HG03045 (cell line): ENCODE data around the gene BEAN1.
A peak's percentile ranks its signal among the peaks of the same experiment; 100 is the strongest.
"Not testable (repeated sequence)": the region's sequence is repeated elsewhere in the genome, so short reads cannot be mapped to it uniquely, and the experiment has no call there.

Experiments
- ATAC-seq: cut with Tn5 transposase; IDR thresholded peaks from one replicate; pipeline ENCODE4 v1.9.1; 2021; ENCODE audit warnings: mild to moderate bottlenecking, moderate library complexity; ENCODE audit not compliant: unreplicated experiment

The BEAN1 gene

DNA sequence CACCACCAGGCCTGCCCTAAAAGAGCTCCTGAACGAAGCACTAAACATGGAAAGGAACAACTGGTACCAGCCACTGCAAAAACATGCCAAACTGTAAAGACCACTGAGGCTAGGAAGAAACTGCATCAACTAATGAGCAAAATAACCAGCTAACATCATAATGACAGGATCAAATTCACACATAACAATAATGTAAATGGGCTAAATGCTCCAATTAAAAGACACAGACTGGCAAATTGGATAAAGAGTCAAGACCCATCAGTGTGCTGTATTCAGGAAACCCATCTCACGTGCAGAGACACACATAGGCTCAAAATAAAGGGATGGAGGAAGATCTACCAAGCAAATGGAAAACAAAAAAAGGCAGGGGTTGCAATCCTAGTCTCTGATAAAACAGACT lies 70.8 kb downstream of the BEAN1 start:
- ATAC-seq: not testable (repeated sequence)

DNA sequence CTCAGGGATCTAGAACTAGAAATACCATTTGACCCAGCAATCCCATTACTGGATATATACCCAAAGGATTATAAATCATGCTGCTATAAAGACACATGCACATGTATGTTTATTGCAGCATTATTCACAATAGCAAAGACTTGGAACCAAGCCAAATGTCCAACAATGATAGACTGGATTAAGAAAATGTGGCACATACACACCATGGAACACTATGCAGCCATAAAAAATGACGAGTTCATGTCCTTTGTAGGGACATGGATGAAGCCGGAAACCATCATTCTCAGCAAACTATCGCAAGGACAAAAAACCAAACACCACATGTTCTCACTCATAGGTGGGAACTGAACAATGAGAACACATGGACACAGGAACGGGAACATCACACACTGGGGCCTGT lies 74.5 kb downstream of the BEAN1 start:
- not testable (repeated sequence) for ATAC-seq

DNA sequence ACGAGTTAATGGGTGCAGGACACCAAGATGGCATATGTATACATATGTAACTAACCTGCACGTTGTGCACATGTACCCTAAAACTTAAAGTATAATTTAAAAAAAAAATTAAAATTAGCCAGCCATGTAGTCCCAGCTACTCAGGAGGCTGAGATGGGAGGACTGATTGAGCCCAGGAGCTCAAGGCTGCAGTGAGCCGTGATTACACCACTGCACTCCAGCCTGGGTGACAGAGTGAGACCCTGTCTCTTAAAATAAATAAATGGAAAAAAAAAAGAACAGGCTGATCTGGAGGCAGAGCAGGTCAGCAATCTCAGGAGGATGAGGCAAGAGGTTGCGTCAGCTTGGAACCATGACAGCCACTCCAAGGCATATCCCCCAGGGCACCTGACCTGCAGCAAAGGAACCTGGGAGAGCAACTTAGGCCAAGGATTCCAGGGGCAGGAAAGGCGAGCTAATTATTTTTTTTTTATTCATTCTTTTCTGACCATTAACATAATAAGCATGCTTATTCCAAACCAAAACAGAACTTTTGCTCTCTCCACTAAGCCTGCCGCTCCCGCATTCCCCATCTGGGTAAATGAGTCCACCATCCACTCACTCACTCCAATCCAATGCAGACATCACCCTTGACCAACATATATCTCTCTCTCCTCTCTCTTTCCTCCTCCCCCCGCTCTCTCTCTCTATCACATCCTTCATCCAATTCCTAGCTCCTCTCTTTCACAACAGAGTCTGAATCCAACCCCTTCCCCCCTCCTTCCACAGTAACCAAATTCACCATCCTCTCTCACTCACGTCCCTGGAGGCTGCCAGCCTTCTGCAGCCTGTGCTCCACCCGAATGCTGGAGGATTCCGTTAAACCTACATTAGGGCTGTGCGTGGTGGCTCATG lies 75.2 kb downstream of the BEAN1 start:
- ATAC-seq: no peak

DNA sequence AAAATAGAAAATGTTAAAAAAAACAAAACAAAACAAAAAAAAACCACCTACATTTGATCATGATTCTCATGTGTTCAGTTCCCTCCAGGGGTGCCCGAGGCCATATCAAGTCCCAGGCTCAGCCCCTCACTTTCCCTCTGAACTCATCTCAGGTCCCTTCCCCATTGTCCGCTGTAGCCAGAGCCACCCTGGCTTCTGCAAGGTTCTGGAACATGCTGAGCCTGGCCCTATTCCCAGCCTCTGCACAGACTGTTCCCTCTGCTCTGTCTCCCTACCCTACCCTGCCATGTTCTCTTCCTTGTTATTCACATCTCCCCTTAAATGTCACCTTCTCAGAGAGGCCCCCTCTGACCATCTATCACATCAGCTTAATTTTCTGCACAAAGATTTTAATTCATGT lies 75.9 kb downstream of the BEAN1 start:
- ATAC-seq: no peak

DNA sequence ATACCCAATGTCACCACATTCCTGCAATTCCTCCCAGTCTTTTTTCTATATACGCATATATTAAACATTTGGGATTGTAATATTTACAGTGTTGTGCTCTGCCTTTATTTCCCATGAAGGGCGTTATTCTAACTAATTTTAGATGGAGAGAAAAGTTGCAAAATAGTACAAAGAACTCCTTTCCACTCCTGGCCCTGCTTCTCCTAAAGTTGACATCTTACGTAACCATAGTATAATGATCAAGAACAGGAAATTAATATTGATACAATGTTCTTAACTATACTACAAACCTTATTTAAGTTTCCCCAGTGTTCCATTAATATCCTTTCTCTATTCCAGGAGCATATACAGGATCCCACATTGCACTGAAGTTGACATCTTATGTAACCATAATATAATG lies 76.5 kb downstream of the BEAN1 start:
- ATAC-seq: no peak

DNA sequence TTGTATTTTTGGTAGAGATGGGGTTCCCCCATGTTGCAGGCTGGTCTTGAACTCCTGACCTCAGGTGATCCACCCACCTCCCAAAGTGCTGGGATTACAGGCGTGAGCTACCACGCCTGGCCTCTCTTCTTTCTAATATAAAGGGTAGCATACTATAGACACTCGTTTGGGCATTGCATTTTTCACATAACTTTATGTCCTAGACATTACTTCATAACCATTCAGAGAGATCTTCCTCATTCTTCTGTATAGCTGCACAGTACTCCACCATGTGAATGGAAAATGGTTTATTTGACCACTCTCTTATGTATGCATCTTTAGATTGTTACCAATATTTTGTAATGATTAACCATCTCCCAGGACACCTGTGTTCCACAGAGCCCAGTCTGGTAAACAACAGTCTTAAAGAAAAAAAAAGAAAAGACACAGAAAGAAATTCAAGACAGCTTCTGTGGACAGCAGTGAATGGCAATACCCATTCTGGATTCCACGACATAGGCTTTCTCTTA lies 80.7 kb downstream of the BEAN1 start:
- no peak for ATAC-seq

DNA sequence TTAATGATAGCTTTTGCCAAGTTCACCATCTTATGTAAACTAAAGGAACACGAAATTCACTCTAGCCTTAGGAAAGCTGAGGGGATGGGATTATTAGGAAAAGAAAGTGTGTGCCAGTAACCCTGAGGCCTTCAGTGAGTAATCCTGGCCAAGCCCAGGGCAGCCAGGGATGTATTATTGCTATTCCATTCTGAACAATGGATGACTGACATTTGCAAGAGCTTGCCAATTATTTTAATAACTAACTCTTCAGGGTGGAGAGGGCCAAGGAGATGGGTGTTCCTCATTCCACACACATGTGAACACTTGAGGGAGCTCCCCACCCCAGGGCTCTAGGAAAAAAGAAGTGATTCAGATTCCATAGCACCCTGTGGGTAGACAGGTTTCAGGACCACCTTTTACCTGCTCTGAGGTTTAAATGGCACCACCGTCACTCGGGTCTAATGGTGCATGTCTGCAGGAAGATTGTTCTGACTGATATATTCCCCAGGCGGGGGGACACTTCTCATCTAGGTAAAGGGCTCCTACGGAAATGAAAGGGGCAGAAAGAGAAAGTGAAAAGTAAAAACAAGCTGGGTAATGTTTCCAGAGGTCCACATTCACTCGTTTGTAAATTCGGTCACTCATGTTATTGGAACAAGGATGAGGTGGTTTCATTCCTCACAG lies 81.3 kb downstream of the BEAN1 start:
- no peak for ATAC-seq

DNA sequence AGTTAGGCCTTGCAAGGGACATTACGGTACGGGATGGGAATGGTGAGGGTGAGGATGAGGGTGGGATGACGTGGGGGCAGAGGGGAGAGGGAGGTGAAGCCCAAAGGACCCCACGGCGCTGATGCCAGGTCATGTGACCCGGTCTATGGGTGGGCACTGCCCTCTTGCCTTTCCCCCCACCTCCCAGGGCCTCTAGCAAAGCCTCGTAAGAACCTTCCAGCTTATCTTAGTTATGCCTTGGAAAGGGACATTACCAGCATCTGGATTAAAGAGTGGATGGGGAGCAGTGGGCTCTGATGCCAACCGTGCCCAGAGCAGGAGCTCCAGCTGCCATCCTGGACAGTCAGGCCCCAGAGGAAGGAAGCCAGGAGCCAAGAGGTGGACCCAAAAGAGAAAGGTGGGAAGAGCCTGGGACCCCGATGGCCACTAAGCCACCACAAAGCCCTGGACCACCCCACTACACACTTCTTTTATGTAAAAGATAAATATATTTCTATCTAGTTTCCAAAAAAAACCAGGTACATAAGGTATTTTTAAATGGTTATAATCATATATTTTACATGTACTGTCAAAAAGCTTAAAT lies 81.9 kb downstream of the BEAN1 start:
- no peak for ATAC-seq

DNA sequence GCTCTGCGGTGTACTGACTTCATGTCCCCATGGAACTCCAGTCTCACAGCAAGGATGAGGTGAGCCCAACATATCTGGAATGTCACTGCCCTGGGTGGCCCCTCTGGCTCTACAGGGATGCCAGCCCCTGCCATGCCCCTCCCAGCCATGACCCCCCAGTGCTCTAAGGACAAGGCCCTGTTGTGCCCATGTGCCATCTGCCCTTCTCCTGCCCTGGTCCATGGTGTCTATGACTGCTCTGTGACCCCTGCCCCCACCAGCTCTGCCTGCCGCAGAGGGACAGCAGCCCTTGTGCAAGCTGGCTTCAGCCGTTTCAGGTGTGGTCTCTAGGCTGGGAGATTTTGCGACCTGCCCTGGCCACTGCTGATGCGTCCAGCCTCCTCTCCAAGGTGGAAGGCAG lies 82.5 kb downstream of the BEAN1 start:
- ATAC-seq: no peak

DNA sequence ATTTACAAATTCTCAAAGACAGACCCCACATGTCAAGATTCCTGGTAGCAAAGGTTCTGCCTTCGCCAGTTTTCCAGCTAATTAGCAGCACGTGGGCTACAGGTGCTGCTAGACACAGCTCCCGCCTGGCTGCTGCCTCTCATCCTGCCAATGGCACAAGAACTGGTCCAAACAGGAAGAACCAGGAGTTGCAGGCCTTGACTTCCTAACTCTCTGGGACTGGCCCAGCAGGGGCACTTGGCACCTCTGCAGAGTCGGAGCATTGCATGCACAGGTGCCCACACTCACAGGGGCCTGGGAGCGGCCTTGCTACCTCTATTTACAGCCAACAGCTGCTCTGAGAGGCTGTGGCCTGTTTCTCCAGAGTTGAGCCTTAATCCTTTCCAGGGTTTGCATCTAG lies 83.2 kb downstream of the BEAN1 start:
- no peak for ATAC-seq

DNA sequence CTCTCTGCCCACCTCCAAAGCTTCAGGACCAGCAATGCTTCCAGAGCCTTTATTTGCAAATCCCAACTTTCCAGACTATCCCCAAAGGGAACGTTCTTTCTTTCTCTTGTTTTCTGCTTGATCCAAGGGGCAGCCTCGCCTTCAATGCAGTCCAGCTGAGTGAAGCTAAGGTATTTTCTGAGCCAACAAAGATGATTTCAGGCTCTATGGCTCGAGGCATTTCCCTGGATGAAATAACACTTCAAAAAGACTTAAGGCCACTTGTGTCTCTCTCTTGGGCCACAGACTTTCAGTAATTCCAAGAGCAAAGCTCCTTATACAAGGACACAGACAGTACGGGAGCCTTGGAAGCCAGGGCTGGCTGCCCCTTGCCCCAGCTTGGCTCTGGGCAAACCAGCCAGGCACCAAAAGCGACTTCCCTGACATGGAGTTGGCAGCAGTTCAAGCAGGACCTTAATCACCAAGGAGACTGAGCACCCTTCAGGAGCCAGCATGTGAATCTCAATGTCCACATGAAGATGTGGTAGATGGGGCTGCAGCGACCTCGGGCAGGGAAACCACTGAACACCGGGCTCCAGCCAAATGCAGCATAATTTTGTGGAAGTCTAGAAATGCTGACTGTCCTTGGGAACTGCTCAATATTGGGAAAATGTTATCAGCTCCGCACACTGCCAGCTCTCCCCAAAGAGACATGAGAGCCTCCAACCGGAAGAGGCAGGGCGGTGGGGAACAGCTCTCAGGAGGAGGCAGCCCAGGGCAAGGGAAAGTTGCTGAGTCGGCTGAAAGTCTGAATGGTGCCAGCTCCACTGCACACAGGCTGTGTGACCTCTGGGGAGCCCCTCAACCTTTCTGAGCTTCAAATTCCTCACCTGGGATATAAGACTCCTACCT lies 83.9 kb downstream of the BEAN1 start:
- no peak for ATAC-seq

DNA sequence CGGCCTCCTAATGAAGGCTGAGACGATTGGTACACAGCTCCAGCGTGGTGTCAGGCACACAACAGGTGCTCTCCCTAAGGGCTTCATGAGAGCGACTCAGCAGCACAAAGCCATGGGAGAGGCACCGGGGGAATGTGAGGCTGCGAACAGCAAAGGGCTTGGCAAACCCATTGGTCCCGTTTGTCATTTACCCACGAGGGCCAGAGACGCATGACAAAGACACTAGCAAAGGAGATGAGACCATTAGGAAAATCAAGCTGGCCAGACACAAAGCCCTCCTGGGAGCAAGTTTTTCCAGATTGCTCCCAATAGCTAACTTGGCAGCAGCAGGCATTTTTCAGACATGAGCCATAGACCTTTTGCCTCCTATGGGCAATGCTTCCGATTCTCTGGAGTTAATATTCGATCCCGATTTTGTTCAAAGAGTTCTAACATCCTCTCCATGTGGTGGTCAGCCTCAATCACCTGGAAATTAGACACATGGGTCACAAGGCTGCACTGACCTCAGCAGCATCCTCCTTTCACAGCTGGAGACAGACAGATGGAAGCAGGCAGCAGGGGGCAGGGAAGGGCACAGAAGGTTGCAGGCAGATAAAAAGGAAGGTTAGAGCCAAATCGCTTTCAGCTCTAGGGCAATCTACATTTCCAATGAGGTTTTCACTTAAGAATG lies 84.6 kb downstream of the BEAN1 start:
- no peak for ATAC-seq

DNA sequence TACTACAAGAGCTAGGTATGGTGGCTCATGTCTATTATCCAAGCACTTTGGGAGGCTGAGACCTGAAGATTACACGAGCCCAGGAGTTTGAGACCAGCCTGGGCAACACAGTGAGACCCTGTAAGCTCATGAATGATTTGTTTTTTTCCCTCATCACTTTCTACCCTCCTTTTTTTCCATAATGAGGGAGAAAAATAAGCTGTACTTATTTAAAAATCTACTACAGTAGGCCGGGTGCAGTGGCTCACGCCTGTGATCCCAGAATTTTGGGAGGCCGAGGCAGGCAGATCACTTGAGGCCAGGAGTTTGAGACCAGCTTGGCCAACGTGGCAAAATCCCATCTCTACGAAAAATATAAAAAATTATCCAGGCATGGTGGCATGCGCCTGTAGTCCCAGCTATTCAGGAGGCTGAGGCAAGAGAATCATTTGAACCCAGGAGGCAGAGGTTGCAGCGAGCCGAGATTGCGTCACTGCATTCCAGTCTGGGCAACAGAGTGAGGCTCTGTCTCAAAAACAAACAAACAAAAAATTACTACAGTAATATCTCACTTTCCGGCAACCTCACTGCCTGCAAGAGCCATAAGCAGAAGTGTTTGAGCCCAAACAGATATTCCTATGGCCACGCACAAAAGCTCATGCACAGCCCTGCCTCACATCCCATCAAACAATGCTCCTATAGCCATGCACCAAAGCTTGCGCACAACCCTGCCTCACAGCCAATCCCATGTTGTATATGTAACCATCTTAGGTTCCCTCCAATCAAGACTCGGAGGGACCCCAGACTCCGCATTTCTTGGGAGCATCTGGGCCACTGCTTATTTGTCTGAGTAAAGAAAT lies 85.4 kb downstream of the BEAN1 start:
- no peak for ATAC-seq

DNA sequence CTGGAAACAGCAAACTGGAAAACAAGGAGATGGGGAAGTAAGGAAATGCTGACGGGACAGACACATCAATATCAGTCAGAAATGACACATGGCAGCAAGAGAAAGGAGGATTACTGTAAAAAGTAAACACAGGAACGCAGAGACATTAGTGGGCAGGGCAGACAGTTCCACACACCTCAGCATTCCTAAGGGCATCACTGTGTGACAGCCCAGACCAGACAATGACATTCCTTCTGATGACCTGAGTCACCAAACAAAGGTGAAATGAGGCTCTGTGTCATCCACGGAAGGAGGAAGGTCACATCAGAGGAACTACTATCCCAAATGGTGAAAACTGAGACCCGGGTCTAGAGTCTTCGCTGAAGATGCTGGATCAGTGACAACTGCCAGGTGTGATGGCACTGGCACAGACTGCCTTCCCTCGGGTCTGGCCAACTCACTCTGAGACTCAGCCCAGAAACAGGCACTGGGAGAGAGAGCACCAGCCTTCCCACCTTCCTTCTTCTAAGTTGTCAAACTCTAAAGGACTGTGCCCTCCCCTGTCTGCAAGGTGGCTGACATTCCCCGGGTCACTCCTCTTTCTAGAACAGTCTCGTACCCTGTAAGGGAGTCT lies 86.1 kb downstream of the BEAN1 start:
- no peak for ATAC-seq

DNA sequence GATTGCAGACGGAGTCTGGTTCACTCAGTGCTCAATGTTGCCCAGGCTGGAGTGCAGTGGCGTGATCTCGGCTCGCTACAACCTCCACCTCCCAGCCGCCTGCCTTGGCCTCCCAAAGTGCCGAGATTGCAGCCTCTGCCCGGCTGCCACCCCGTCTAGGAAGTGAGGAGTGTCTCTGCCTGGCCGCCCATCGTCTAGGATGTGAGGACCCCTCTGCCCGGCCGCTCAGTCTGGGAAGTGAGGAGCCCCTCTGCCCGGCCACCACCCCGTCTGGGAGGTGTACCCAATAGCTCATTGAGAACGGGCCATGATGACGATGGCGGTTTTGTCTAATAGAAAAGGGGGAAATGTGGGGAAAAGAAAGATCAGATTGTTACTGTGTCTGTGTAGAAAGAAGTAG lies 87.3 kb downstream of the BEAN1 start:
- not testable (repeated sequence) for ATAC-seq

DNA sequence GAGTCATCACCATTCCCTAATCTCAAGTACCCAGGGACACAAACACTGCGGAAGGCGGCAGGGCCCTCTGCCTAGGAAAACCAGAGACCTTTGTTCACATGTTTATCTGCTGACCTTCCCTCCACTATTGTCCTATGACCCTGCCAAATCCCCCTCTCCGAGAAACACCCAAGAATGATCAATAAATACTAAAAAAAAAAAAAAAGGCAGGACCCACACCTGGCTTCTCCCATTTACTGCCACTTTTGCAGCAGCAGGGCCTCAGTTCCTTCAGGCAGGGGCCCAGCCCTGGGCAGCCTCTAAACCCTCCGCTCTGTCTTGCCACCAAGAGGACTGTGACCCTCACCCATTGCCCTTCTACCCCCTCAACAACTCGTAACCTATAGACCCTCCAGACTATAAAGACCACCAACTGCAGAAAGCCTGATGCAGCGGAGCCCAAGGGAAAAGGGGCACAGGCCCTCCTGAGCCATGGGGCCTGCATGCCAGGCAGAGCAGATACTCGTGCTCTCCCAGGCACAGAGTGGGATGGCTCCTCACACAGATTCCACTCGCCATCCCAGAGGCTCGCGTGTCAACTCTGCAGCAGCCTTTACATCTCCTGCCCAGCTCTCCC lies 88.0 kb downstream of the BEAN1 start:
- ATAC-seq: not testable (repeated sequence)

DNA sequence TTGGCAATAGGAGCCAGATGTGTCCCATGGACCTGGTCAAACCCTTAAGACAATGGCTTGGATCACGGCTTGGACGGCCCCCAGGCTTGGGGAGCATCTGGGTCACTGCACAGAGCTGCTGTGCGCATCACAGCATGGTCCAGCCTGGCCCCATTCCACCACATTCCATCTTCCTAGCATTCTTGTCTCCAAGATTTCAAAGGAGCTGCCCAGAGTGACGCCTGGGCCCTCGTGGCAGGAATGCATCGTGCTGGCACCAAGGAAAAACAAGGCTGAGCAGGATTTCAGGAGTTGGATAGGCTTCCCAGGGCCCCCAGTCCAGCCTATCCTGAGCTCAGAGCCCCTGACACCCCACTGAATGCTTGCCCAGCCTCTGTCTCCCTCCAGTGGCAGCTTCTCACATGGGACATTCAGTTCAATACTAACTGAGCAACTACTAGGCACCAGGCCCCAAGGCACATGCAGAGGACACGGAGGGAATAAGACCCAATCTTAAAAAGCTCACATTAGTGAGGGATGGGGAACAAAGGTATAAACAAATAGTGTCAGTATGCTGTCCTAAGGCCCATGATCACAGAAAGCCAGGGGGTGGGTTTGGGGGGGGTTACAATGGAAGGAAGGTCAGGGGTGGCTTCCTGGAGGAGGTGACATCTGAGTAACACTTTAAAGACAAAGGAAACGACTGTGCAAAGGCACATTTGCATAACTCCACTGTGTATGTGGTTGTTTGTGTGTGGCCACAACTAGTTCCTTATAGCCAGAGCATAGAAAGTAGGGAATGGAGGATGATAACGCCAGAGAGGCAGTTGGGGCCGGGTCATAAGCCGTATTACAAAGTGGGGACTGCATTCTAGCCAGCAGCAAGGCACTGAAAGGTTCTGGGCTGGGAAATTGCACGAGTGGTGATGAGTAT lies 88.8 kb downstream of the BEAN1 start:
- peak; percentile 0 for ATAC-seq

DNA sequence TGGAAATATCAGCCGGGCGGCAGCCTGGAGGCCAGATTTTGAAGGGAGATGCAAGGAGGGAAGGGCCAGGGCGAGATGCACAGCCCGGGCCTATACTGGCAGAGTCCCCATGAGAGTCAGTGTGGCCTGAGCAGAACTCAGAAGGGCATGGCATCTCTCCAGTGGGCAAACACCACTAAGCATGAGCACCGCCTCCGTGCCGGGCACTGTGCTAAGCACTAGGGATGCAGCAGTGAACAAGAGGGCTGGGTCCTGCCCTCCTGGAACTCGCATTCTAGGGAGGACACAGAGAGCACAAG lies 89.4 kb downstream of the BEAN1 start:
- ATAC-seq: no peak
